ENCODE measurements around the gene PGBD5. TPM values are rescaled to one million over a fixed set of nuclear protein-coding genes. Genes with fewer than 3 reads are reported as not detected.

PGBD5 gene
- total RNA-seq, 3 donors from 2014 or later (not counting 1 experiment from before 2014, with no cell fraction given), result 0.02 to 0.90 TPM; not detected in 1

DNA sequence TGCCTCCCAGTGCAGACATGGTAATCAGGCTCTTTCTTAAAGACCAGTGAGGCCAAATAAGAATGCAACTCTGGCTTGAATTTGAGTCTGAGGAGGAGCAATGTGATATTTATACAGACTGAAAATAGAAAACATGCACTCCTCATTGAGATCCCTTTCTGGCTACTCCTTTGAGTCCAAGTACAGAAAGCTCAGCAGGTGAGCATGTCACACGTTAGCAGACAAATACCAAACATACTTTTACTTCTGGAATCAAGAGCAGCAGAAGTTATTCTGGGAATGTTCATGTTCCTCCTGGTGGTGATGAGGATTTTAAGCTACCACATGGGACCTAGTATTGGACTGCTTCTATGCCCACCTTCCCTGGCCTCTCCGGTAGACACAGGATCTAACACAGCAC, 48.3 kb downstream of the PGBD5 start:
- WGBS (ENCODE audit: insufficient coverage), result 100% methylated on average over 1 of the region's 2 CpGs
- no peak overlapping the region for H3K4me3 ChIP-seq (ENCODE audit: low read length)
- Mint-ChIP-seq H3K27me3 (ENCODE audit: low read depth in 2 of 2) (peaks cover 10 to 20% of the 10 kb centered on the region in 2 donors), H3K36me3 (no peaks in the 10 kb centered on the region), H3K4me3 (no peak overlapping the region), H3K4me1 (no peaks in the 10 kb centered on the region), H3K27ac (no peak overlapping the region), H3K9me3 (peaks cover 0 to 6% of the 10 kb centered on the region in 2 donors)
- ATAC-seq (no peak), DNase-seq (no peak)
- H3K27me3 ChIP-seq (ENCODE audit: control insufficient read depth, insufficient read depth, low read length), result no peaks in the 10 kb centered on the region
- TF ChIP-seq, protein P1, sequence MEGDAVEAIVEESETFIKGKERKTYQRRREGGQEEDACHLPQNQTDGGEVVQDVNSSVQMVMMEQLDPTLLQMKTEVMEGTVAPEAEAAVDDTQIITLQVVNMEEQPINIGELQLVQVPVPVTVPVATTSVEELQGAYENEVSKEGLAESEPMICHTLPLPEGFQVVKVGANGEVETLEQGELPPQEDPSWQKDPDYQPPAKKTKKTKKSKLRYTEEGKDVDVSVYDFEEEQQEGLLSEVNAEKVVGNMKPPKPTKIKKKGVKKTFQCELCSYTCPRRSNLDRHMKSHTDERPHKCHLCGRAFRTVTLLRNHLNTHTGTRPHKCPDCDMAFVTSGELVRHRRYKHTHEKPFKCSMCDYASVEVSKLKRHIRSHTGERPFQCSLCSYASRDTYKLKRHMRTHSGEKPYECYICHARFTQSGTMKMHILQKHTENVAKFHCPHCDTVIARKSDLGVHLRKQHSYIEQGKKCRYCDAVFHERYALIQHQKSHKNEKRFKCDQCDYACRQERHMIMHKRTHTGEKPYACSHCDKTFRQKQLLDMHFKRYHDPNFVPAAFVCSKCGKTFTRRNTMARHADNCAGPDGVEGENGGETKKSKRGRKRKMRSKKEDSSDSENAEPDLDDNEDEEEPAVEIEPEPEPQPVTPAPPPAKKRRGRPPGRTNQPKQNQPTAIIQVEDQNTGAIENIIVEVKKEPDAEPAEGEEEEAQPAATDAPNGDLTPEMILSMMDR (IDR thresholded peaks at IDR 0.05), result no peak
- H3K36me3 ChIP-seq (ENCODE audit: control insufficient read depth, insufficient read depth, low read length), result no peaks in the 10 kb centered on the region
- no peaks in the 10 kb centered on the region for H3K4me1 ChIP-seq (ENCODE audit: control insufficient read depth, insufficient read depth, low read length)
- intact Hi-C loops (cut with micrococcal nuclease), result no loop called here
- peaks cover 9% of the 10 kb centered on the region for H3K9me3 ChIP-seq (ENCODE audit: control insufficient read depth, insufficient read depth, low read length)
- H3K27ac ChIP-seq (ENCODE audit: low read length), result no peak overlapping the region

DNA sequence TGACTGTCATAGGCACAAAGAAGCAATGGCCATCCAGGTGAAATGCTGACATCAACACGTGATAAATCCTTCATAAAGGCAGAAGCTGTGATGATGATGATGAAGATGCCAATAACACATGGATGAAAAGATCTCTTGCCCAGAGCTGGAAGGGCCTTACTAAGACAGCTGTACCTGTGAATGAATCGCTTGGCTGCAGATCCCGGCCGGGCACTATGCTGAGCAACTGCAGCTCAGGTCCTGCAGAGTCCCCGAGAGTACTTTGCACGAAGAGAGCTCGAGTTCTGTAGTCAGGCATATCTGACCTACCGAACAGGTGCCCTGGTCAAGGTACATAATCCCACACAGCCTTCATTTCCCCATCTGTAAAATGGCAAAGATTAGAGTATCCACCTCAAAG, 48.8 kb downstream of the PGBD5 start:
- intact Hi-C loops (cut with micrococcal nuclease), result no loop called here
- Histone ChIP-seq H3K9me3 (ENCODE audit: control insufficient read depth, insufficient read depth, low read length) (peaks cover 9% of the 10 kb centered on the region), H3K4me3 (ENCODE audit: low read length) (no peak overlapping the region), H3K36me3 (ENCODE audit: control insufficient read depth, insufficient read depth, low read length) (no peaks in the 10 kb centered on the region), H3K27ac (ENCODE audit: low read length) (no peak overlapping the region), H3K4me1 (ENCODE audit: control insufficient read depth, insufficient read depth, low read length) (no peaks in the 10 kb centered on the region), H3K27me3 (ENCODE audit: control insufficient read depth, insufficient read depth, low read length) (no peaks in the 10 kb centered on the region)
- Mint-ChIP-seq H3K4me1 (no peaks in the 10 kb centered on the region), H3K27ac (no peak overlapping the region), H3K36me3 (no peaks in the 10 kb centered on the region), H3K27me3 (ENCODE audit: low read depth in 2 of 2) (peaks cover 10 to 20% of the 10 kb centered on the region in 2 donors), H3K9me3 (peaks cover 0 to 6% of the 10 kb centered on the region in 2 donors), H3K4me3 (no peak overlapping the region)
- TF ChIP-seq, protein P1 (IDR thresholded peaks at IDR 0.05), result no peak
- ATAC-seq (no peak), DNase-seq (no peak)
- WGBS (ENCODE audit: insufficient coverage), result 81% methylated on average over 8 of the region's 8 CpGs

DNA sequence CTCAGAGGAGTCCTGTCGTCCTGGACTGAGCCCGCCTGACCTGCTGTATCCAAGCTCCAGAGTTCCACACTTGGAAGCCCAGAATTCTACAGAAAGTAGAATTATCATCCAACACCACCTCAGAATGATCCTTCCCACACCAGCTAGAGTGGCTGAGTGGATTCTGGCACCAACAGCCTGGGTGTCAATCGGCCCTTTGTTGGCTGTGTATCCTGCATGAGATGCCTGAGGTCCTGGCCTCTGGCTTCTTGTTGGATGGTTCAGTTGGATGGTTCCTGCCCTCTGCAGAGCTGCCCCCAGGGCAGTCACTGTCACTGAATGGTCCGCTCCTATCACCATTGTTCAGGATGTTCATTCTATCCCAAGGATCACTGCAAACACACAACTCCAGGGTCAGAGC, 49.8 kb downstream of the PGBD5 start:
- intact Hi-C loops (cut with micrococcal nuclease), result no loop called here
- Histone ChIP-seq H3K9me3 (ENCODE audit: control insufficient read depth, insufficient read depth, low read length) (peaks cover 9% of the 10 kb centered on the region), H3K4me1 (ENCODE audit: control insufficient read depth, insufficient read depth, low read length) (no peaks in the 10 kb centered on the region), H3K36me3 (ENCODE audit: control insufficient read depth, insufficient read depth, low read length) (no peaks in the 10 kb centered on the region), H3K4me3 (ENCODE audit: low read length) (no peak overlapping the region), H3K27me3 (ENCODE audit: control insufficient read depth, insufficient read depth, low read length) (no peaks in the 10 kb centered on the region), H3K27ac (ENCODE audit: low read length) (no peak overlapping the region)
- no peak for ATAC-seq
- no peaks in the 10 kb centered on the region for H3K4me1 Mint-ChIP-seq
- DNase-seq, result no peak
- H3K27ac Mint-ChIP-seq, result no peak overlapping the region
- H3K9me3 Mint-ChIP-seq, result peaks cover 0 to 6% of the 10 kb centered on the region in 2 donors
- peaks cover 8 to 11% of the 10 kb centered on the region in 2 donors for H3K27me3 Mint-ChIP-seq (ENCODE audit: low read depth in 2 of 2)
- H3K4me3 Mint-ChIP-seq, result no peak overlapping the region
- TF ChIP-seq, protein P1 (IDR thresholded peaks at IDR 0.05), result no peak
- H3K36me3 Mint-ChIP-seq, result no peaks in the 10 kb centered on the region
- 80% methylated on average over 4 of the region's 4 CpGs for WGBS (ENCODE audit: insufficient coverage)

DNA sequence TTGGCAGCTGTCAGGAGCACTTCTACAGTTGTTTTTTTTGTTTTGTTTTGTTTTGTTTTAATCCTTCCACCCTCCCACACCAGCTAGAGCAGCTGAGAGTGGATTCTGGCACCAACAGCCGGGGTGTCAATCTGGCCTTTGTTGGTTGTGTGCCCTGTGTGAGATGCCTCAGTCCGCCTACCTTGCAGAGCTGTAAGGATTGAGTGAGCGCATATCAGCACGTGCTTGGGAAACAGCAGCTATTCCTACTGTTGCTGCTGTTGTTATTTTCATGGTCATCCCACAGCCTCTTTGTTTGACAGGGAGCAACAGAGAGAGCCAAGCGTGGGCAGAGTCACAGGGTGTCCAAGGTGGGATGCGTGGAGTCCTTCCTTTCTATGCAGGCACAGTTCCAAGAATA, 50.4 kb downstream of the PGBD5 start:
- H3K9me3 Mint-ChIP-seq, result peaks cover 0 to 6% of the 10 kb centered on the region in 2 donors
- no peaks in the 10 kb centered on the region for H3K36me3 Mint-ChIP-seq
- 75% methylated on average over 6 of the region's 6 CpGs for WGBS (ENCODE audit: insufficient coverage)
- Histone ChIP-seq H3K9me3 (ENCODE audit: control insufficient read depth, insufficient read depth, low read length) (peaks cover 9% of the 10 kb centered on the region), H3K36me3 (ENCODE audit: control insufficient read depth, insufficient read depth, low read length) (no peaks in the 10 kb centered on the region), H3K27ac (ENCODE audit: low read length) (no peak overlapping the region), H3K4me3 (ENCODE audit: low read length) (no peak overlapping the region), H3K27me3 (ENCODE audit: control insufficient read depth, insufficient read depth, low read length) (no peaks in the 10 kb centered on the region), H3K4me1 (ENCODE audit: control insufficient read depth, insufficient read depth, low read length) (no peaks in the 10 kb centered on the region)
- no peak for ATAC-seq
- no peak overlapping the region for H3K4me3 Mint-ChIP-seq
- intact Hi-C loops (cut with micrococcal nuclease), result no loop called here
- TF ChIP-seq, protein P1 (IDR thresholded peaks at IDR 0.05), result no peak
- no peak for DNase-seq
- H3K27ac Mint-ChIP-seq, result no peak overlapping the region
- H3K27me3 Mint-ChIP-seq (ENCODE audit: low read depth in 2 of 2), result peaks cover 8 to 11% of the 10 kb centered on the region in 2 donors
- H3K4me1 Mint-ChIP-seq, result no peaks in the 10 kb centered on the region
